Measurements from ENCODE around the gene SPC24.

- no peak for TF ChIP-seq POLR2A (IDR thresholded peaks at IDR 0.05; ENCODE audit: low read length)
- no peak for TF ChIP-seq GATA1 (IDR thresholded peaks at IDR 0.05; ENCODE audit: low read depth, low read length)
Observed at GRCh38 chr19:11190501-11190900, 34.9 kb upstream of the SPC24 start.
